C4-2B (cell line): ENCODE results near the gene TMCC3.

Experiments
- CTCF ChIP-seq: fragments of 450-650 bp; conservative IDR thresholded peaks from 2 replicates; pipeline ENCODE4 v1.5.1; 2017; ENCODE audit warnings: mild to moderate bottlenecking
- ZFX ChIP-seq: fragments of 450-650 bp; IDR thresholded peaks from 2 replicates; pipeline ENCODE4 v1.6.1; 2017

GRCh38 chr12:94673496-94673895, 23.1 kb upstream of the TMCC3 start:
- TF ChIP-seq ZFX (no peak), CTCF (no peak)
